DOHH2 (cell line): ENCODE measurements around the gene VWA3B.

Source experiments
- H3F3A ChIP-seq: fragments of 200-600 bp; sonication (generic), shearing (Covaris generic); 2 replicates; pipeline ENCODE4 v1.6.0; 2016; ENCODE audit warnings: antibody characterized with exemption, mild to moderate bottlenecking; ENCODE audit not compliant: control insufficient read depth, insufficient read depth
- H3K27ac ChIP-seq: fragments of 200-600 bp; sonication (generic); 2 replicates; pipeline ENCODE4 v1.5.1; 2014; ENCODE audit warnings: low read depth, mild to moderate bottlenecking, low read length, moderate library complexity
- H3K27me3 ChIP-seq: fragments of 200-600 bp; sonication (generic); 2 replicates; pipeline ENCODE4 v1.6.1; 2014; ENCODE audit warnings: mild to moderate bottlenecking, low read length, mixed read lengths; ENCODE audit not compliant: control insufficient read depth
- H3K36me3 ChIP-seq: fragments of 200-600 bp; sonication (generic); 2 replicates; pipeline ENCODE4 v1.6.1; 2014; ENCODE audit warnings: mild to moderate bottlenecking, low read length, moderate library complexity, mixed read lengths; ENCODE audit not compliant: control insufficient read depth
- H3K4me1 ChIP-seq: fragments of 200-600 bp; sonication (generic); 2 replicates; pipeline ENCODE4 v1.6.1; 2014; ENCODE audit warnings: mild to moderate bottlenecking, low read length, mixed read lengths; ENCODE audit not compliant: control insufficient read depth
- H3K4me2 ChIP-seq: fragments of 200-600 bp; sonication (generic); 2 replicates; pipeline ENCODE4 v1.6.0; 2014; ENCODE audit warnings: mild to moderate bottlenecking, low read length, moderate library complexity
- H3K4me3 ChIP-seq: fragments of 200-600 bp; sonication (generic); 2 replicates; pipeline ENCODE4 v1.5.1; 2014; ENCODE audit warnings: mild to moderate bottlenecking, low read length, mixed read lengths
- H3K79me2 ChIP-seq: fragments of 200-600 bp; sonication (generic); 2 replicates; pipeline ENCODE4 v1.6.1; 2014; ENCODE audit warnings: mild to moderate bottlenecking, low read length, mixed read lengths; ENCODE audit not compliant: control insufficient read depth
- H3K9me2 ChIP-seq: fragments of 200-600 bp; sonication (generic); replicated peaks from 2 replicates; pipeline ENCODE4 v1.6.1; 2014; ENCODE audit warnings: mild to moderate bottlenecking, low read length, mixed read lengths; ENCODE audit not compliant: control insufficient read depth
- H3K9me3 ChIP-seq: fragments of 200-600 bp; sonication (generic); 2 replicates; pipeline ENCODE4 v1.6.1; 2014; ENCODE audit warnings: antibody characterized with exemption, low read length, mixed read lengths; ENCODE audit not compliant: control insufficient read depth, insufficient read depth
- H4K20me1 ChIP-seq: fragments of 200-600 bp; sonication (generic); 2 replicates; pipeline ENCODE4 v1.6.0; 2014; ENCODE audit warnings: low read depth, mild to moderate bottlenecking, antibody characterized with exemption, low read length, moderate library complexity; ENCODE audit not compliant: control insufficient read depth, insufficient read depth
- CTCF ChIP-seq: fragments of 200-600 bp; sonication (generic); IDR thresholded peaks from one replicate; pipeline ENCODE4 v1.5.1; 2014; ENCODE audit warnings: antibody characterized with exemption, mild to moderate bottlenecking, low read depth, low read length; ENCODE audit not compliant: poor library complexity, severe bottlenecking
- EZH2phosphoT487 ChIP-seq: fragments of 200-600 bp; sonication (generic); IDR thresholded peaks from 2 replicates; pipeline ENCODE4 v1.6.1; 2017; ENCODE audit warnings: borderline replicate concordance, mild to moderate bottlenecking, antibody characterized with exemption, low read length, moderate library complexity, mixed read lengths

The VWA3B gene

DNA sequence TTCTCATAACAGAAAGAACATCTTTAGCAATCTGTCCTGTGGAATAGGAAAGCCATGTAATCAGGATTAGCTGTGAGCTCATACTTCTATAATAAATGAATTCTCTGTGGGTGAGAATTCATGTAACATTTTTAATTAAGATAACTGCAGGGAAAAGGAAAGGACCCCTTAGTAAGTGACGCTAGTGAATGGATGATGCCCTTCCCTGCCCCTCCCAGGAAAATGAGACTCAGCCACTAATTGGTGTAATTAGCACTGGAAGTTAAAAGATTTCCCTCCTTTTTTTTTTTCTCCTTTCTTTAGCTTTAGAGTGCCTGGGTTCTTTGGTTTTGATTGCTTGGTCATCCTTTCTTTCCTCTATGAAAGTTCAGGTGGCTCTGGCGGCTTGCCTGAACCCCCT lies 90.3 kb downstream of the VWA3B start:
- no peaks in the 10 kb centered on the region for H3K4me1 ChIP-seq
- H3K9me2 ChIP-seq = no peaks in the 10 kb centered on the region
- H3K79me2 ChIP-seq = no peaks in the 10 kb centered on the region
- H3K9me3 ChIP-seq = no peaks in the 10 kb centered on the region
- peaks cover 36% of the 10 kb centered on the region for H3K27me3 ChIP-seq
- H3K4me2 ChIP-seq = no peak overlapping the region
- no peaks in the 10 kb centered on the region for H3K36me3 ChIP-seq
- no peak overlapping the region for H3K27ac ChIP-seq
- TF ChIP-seq CTCF (no peak), EZH2phosphoT487 (no peak)
- no peaks in the 10 kb centered on the region for H3F3A ChIP-seq
- H4K20me1 ChIP-seq = no peaks in the 10 kb centered on the region
- H3K4me3 ChIP-seq = no peak overlapping the region

GRCh38 chr2:98177986-98178385 lies 91.0 kb downstream of the VWA3B start:
- Histone ChIP-seq H3K36me3 (no peaks in the 10 kb centered on the region), H4K20me1 (no peaks in the 10 kb centered on the region), H3K79me2 (no peaks in the 10 kb centered on the region), H3K27ac (no peak overlapping the region), H3K4me1 (no peaks in the 10 kb centered on the region), H3K9me3 (no peaks in the 10 kb centered on the region), H3K27me3 (peaks cover 36% of the 10 kb centered on the region), H3K4me2 (no peak overlapping the region), H3K4me3 (no peak overlapping the region), H3F3A (no peaks in the 10 kb centered on the region), H3K9me2 (no peaks in the 10 kb centered on the region)
- TF ChIP-seq CTCF (no peak), EZH2phosphoT487 (no peak)

GRCh38 chr2:98180456-98180855 lies 93.5 kb downstream of the VWA3B start:
- H4K20me1 ChIP-seq = no peaks in the 10 kb centered on the region
- no peaks in the 10 kb centered on the region for H3K9me3 ChIP-seq
- H3K4me2 ChIP-seq = no peak overlapping the region
- no peaks in the 10 kb centered on the region for H3K4me1 ChIP-seq
- H3F3A ChIP-seq = no peaks in the 10 kb centered on the region
- no peak overlapping the region for H3K4me3 ChIP-seq
- peaks cover 25% of the 10 kb centered on the region for H3K27me3 ChIP-seq
- TF ChIP-seq EZH2phosphoT487 = no peak
- no peak for TF ChIP-seq CTCF
- no peaks in the 10 kb centered on the region for H3K36me3 ChIP-seq
- no peaks in the 10 kb centered on the region for H3K79me2 ChIP-seq
- H3K27ac ChIP-seq = no peak overlapping the region
- H3K9me2 ChIP-seq = no peaks in the 10 kb centered on the region

DNA sequence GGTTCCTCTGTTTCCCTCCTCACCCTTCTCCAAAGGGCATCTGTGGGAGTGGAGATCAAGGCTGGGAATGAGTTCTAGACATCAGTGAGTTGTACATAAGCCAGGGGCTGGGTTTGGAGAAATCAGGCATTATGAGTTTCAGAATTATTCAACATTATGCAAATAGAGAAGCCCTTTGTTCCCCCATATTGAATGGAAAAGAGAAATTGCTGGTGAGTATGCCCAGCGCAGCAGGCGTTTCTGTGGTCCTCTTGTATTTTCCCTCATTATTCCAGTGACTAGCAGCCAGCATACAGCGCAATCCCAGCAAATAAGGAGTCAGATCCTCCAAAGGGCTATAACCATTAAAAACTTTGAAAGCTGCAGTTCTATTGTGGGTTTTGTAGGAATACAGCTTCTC lies 94.4 kb downstream of the VWA3B start:
- Histone ChIP-seq H3F3A (no peaks in the 10 kb centered on the region), H3K79me2 (no peaks in the 10 kb centered on the region), H3K9me3 (no peaks in the 10 kb centered on the region), H3K4me1 (no peaks in the 10 kb centered on the region), H4K20me1 (no peaks in the 10 kb centered on the region), H3K27me3 (peaks cover 24% of the 10 kb centered on the region), H3K27ac (no peak overlapping the region), H3K4me2 (no peak overlapping the region), H3K36me3 (no peaks in the 10 kb centered on the region), H3K9me2 (no peaks in the 10 kb centered on the region), H3K4me3 (no peak overlapping the region)
- TF ChIP-seq CTCF (no peak), EZH2phosphoT487 (no peak)
